ENCODE data around the gene ARHGEF18. TPM values are rescaled to one million over a fixed set of nuclear protein-coding genes. Genes with fewer than 3 reads are reported as not detected.

The ARHGEF18 gene
- total RNA-seq, 2 donors from 2014 or later = 89.9 to 144 TPM

- Histone ChIP-seq H3K9me3 (no peaks in the 10 kb centered on the region), H3K36me3 (no peaks in the 10 kb centered on the region), H3K4me3 (no peak overlapping the region), H3K27ac (no peak overlapping the region), H3K27me3 (no peaks in the 10 kb centered on the region), H3K9ac (ENCODE audit: low read depth in 2 of 2, low read length in 2 of 2) (no peak overlapping the region), H3K4me1 (no peaks in the 10 kb centered on the region)
- intact Hi-C loops (cut with DNase I) = no loop called here
- no peak for DNase-seq
- TF ChIP-seq, protein P1, sequence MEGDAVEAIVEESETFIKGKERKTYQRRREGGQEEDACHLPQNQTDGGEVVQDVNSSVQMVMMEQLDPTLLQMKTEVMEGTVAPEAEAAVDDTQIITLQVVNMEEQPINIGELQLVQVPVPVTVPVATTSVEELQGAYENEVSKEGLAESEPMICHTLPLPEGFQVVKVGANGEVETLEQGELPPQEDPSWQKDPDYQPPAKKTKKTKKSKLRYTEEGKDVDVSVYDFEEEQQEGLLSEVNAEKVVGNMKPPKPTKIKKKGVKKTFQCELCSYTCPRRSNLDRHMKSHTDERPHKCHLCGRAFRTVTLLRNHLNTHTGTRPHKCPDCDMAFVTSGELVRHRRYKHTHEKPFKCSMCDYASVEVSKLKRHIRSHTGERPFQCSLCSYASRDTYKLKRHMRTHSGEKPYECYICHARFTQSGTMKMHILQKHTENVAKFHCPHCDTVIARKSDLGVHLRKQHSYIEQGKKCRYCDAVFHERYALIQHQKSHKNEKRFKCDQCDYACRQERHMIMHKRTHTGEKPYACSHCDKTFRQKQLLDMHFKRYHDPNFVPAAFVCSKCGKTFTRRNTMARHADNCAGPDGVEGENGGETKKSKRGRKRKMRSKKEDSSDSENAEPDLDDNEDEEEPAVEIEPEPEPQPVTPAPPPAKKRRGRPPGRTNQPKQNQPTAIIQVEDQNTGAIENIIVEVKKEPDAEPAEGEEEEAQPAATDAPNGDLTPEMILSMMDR (IDR thresholded peaks at IDR 0.05) = no peak
Observed at GRCh38 chr19:7385062-7385461, 36.3 kb downstream of the ARHGEF18 start.

GRCh38 chr19:7386308-7386707 lies 37.6 kb downstream of the ARHGEF18 start:
- H3K9me3 ChIP-seq = no peaks in the 10 kb centered on the region
- H3K9ac ChIP-seq (ENCODE audit: low read depth in 2 of 2, low read length in 2 of 2) = peak overlapping the region in 1 of 2 donors; percentile 14
- no peak overlapping the region for H3K4me3 ChIP-seq
- H3K36me3 ChIP-seq = no peaks in the 10 kb centered on the region
- TF ChIP-seq, protein P1 (IDR thresholded peaks at IDR 0.05) = no peak
- intact Hi-C loops (cut with DNase I) = no loop called here
- H3K4me1 ChIP-seq = no peaks in the 10 kb centered on the region
- H3K27ac ChIP-seq = no peak overlapping the region
- no peak for DNase-seq
- no peaks in the 10 kb centered on the region for H3K27me3 ChIP-seq

- Histone ChIP-seq H3K4me1 (no peaks in the 10 kb centered on the region), H3K4me3 (no peak overlapping the region), H3K9me3 (no peaks in the 10 kb centered on the region), H3K27me3 (no peaks in the 10 kb centered on the region), H3K36me3 (no peaks in the 10 kb centered on the region), H3K9ac (ENCODE audit: low read depth in 2 of 2, low read length in 2 of 2) (peak overlapping the region in 1 of 2 donors; percentile 14), H3K27ac (no peak overlapping the region)
- TF ChIP-seq, protein P1 (IDR thresholded peaks at IDR 0.05) = no peak
- intact Hi-C loops (cut with DNase I) = no loop called here
- no peak for DNase-seq
Observed at GRCh38 chr19:7386769-7387168, 38.0 kb downstream of the ARHGEF18 start.

DNA sequence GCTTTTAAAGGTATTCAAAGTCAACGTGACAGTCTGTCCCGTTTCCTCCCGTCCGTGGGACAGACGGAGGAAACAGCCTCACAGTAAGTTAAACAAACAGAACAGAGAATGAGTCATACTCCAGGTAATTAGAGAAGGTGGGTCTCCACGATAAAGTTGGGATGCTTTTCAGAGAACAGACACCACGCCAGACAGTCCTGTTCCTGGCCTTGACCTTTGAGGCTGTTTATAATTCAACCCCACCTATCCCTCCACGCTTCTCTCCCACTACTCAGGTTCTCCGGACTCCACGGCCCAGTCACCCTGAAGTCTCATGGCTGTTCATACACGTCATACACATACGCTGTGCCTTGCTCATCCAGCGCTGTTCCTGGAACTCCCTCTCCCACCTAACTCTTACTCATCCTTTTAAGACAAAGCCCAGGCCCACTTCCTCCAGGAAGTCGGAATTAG lies 42.5 kb downstream of the ARHGEF18 start:
- DNase-seq = peak; percentile 73
- no peaks in the 10 kb centered on the region for H3K27me3 ChIP-seq
- TF ChIP-seq, protein P1 (IDR thresholded peaks at IDR 0.05) = no peak
- H3K4me1 ChIP-seq = no peaks in the 10 kb centered on the region
- H3K4me3 ChIP-seq = no peak overlapping the region
- H3K27ac ChIP-seq = peak overlapping the region; percentile 73
- H3K9ac ChIP-seq (ENCODE audit: low read depth in 2 of 2, low read length in 2 of 2) = peak overlapping the region in 1 of 2 donors; percentile 53
- intact Hi-C loops (cut with DNase I) = no loop called here
- no peaks in the 10 kb centered on the region for H3K9me3 ChIP-seq
- H3K36me3 ChIP-seq = no peaks in the 10 kb centered on the region

DNA sequence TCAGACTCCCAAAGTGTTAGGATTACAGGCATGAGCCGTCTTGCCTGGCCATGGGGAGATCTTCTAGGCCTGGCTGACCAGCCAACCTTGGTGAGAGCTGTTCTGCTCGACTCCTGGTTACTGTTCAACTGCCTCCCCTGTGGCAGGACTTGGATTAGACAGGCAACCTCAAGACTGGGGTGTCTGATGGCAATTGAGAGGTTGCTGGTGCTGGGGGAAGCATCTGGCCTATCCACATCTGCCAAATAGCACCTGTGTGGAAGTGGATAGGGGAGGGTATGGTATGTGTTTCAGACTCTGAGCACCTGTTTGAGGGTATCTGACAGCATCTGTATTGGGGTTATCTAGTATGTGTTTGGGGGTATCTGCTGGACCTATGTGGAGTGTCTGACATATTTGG lies 44.7 kb downstream of the ARHGEF18 start:
- no peak for DNase-seq
- intact Hi-C loops (cut with DNase I) = no loop called here
- no peak overlapping the region for H3K27ac ChIP-seq

More for the DNA sequence above, 44.7 kb downstream of the ARHGEF18 start:
- H3K9me3 ChIP-seq = no peaks in the 10 kb centered on the region
- no peaks in the 10 kb centered on the region for H3K4me1 ChIP-seq
- H3K9ac ChIP-seq (ENCODE audit: low read depth in 2 of 2, low read length in 2 of 2) = no peak overlapping the region
- no peaks in the 10 kb centered on the region for H3K27me3 ChIP-seq
- no peaks in the 10 kb centered on the region for H3K36me3 ChIP-seq
- no peak overlapping the region for H3K4me3 ChIP-seq
- TF ChIP-seq, protein P1 (IDR thresholded peaks at IDR 0.05) = no peak

Measured in colonic mucosa (tissue), 4 donors.